ENCODE data around the gene COG5.

Gene COG5

DNA sequence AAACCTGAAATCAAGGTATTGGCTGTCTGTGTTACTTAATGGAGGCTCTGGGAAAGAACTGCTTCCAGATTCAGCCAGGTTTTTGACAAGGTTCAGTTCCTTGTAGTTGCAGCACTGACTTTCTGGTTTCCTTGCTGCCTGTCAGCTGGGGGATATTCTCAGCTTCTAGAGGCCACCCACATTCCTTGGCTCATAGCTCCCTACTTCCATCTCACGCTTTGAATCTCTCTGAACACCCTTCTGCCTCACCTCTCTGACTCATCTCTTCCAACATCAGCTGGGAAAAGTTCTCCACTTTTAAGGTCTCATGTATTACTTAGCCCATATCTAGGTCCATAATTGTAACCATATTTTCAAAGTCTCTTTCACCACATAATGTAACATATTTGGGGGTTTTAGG lies 116.7 kb downstream of the COG5 start:
- no peak overlapping the region for H3K4me3 ChIP-seq (ENCODE audit: low read length)
- TF ChIP-seq CTCF (conservative IDR thresholded peaks at IDR 0.05; ENCODE audit: low read length), result no peak
- DNase-seq (ENCODE audit: low read depth), result peak; percentile 26

- TF ChIP-seq CTCF (conservative IDR thresholded peaks at IDR 0.05; ENCODE audit: low read length), result no peak
- no peak overlapping the region for H3K4me3 ChIP-seq (ENCODE audit: low read length)
- peak; percentile 51 for DNase-seq (ENCODE audit: low read depth)
These were observed 117.2 kb downstream of the COG5 start for GRCh38 chr7:107446531-107446930.

GRCh38 chr7:107442678-107443077 lies 121.0 kb downstream of the COG5 start:
- no peak for TF ChIP-seq CTCF (conservative IDR thresholded peaks at IDR 0.05; ENCODE audit: low read length)

DNA sequence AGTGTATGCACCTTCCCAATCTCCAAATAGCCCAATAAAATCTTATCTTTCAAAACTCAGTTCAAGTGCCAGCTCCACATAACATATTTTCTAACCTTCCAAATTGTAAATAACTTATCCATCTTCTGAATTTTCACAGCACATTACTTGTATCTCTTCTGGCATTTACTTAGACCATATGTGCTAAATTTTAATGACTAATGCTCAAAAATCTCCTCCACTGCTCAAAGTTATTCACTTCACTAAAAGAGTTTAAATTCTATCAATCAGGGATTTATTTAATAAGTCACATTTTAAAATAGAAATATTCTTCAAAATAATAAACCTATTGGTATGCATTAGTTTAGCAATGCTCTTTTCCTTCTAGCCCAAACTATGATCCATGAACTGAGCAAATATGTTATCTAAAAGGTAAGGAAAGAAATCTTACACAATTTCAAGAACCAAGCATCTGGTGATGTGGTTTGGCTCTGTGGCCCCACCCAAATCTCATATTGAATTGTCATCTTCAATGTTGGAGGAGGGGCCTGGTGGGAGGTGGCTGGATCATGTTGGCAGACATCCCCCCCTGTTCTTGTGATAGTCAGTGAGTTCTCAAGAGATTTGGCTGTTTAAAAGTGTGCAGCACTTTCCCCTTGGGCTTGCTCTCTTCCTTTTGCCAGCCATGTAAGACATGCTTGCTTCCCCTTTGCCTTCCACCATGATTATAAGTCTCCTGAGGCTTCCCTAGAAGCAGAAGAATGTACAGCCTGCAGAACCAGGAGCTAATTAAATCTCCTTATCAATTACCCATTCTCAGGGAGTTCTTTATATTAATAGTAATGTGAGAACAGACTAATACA lies 121.9 kb downstream of the COG5 start:
- peak; percentile 71 for DNase-seq (ENCODE audit: low read depth)
- TF ChIP-seq CTCF (conservative IDR thresholded peaks at IDR 0.05; ENCODE audit: low read length), result no peak
- no peak overlapping the region for H3K4me3 ChIP-seq (ENCODE audit: low read length)

More at GRCh38 chr7:107442678-107443077, 121.0 kb downstream of the COG5 start:
- no peak for DNase-seq (ENCODE audit: low read depth)
- H3K4me3 ChIP-seq (ENCODE audit: low read length), result no peak overlapping the region

DNA sequence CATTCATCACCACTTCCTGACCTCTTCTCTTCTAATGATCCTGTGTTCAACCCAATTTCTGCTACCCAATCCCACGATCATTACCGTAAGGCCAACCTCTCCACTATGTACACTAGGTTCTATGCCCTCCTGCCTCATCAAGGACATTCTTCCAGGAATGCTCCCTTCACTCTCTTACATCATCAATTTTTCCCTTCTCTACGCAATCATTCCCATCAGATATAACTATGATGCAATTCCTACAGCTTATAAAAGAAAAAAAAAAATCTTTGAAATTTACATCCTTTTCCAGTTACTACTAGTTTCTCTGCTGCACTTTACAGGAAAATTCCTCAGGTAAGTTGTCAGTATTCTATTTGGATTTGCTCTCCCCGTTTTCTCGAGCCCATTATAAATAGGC lies 124.7 kb downstream of the COG5 start:
- TF ChIP-seq CTCF (conservative IDR thresholded peaks at IDR 0.05; ENCODE audit: low read length), result no peak
- no peak for DNase-seq (ENCODE audit: low read depth)

GRCh38 chr7:107435749-107436148 lies 128.0 kb downstream of the COG5 start:
- no peak for DNase-seq (ENCODE audit: low read depth)
- TF ChIP-seq CTCF (conservative IDR thresholded peaks at IDR 0.05; ENCODE audit: low read length), result no peak
- no peak overlapping the region for H3K4me3 ChIP-seq (ENCODE audit: low read length)

More for the DNA sequence above, 124.7 kb downstream of the COG5 start:
- no peak overlapping the region for H3K4me3 ChIP-seq (ENCODE audit: low read length)

- no peak overlapping the region for H3K4me3 ChIP-seq (ENCODE audit: low read length)
- no peak for DNase-seq (ENCODE audit: low read depth)
- no peak for TF ChIP-seq CTCF (conservative IDR thresholded peaks at IDR 0.05; ENCODE audit: low read length)
These were observed 131.5 kb downstream of the COG5 start for GRCh38 chr7:107432261-107432660.
